ENCODE results near the gene OR9A2. TPM values are rescaled to one million over a fixed set of nuclear protein-coding genes. Genes with fewer than 3 reads are reported as not detected.

OR9A2 gene, protein sequence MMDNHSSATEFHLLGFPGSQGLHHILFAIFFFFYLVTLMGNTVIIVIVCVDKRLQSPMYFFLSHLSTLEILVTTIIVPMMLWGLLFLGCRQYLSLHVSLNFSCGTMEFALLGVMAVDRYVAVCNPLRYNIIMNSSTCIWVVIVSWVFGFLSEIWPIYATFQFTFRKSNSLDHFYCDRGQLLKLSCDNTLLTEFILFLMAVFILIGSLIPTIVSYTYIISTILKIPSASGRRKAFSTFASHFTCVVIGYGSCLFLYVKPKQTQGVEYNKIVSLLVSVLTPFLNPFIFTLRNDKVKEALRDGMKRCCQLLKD
- total RNA-seq (2022; extraction: Qiagen RNA extraction; ENCODE audit: low read depth), result not detected in 5 replicates

DNA sequence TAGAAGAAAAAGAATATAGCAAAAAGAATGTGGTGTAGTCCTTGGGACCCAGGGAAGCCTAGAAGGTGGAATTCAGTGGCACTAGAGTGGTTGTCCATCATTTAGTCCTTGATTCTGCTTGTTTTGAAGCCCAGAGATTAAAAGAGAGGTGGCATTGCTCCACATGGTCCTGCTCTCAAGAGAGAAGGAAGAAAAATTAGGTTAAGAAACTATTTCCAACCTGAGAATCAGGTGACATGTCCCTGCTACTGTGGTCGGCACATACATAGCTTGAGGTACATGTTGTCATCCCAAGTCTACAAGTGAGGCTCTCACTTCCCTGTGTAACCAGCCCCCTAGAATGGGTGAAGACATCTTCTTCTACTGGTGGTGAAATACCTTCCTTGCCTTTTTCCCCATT, at the start of gene OR9A2:
OR9A2 (minus strand) TSS at position 101 of the 400 bp plus-strand sequence; CDS start at position 101, 0 bp downstream.

DNA sequence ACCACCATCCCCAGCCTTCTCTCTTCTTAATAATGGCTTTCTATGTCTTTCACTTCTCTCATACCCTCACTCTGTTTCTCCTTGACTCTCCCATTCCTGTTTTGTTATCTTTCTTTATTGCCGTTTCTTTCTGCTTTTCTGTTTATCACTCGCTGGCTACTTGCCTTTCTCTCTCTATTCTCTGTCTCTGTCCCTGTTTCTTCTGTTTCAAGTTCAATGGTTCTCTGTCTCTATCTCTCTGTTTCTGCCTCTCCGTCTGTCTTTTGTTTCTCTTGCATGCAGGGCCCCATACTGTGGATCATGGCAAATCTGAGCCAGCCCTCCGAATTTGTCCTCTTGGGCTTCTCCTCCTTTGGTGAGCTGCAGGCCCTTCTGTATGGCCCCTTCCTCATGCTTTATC, 25.1 kb upstream of the OR9A2 start, which contains the start of gene OR6V1:
OR6V1 (plus strand) TSS at position 301 of the 400 bp plus-strand sequence; CDS start at position 301, 0 bp downstream.

Other genes with a start within 250 kb of the OR9A2 start
- 0.26 to 0.83 TPM (median 0.79 TPM) in 5 replicates for gene EPHB6, start 172.1 kb downstream of the OR9A2 start, total RNA-seq (2022; extraction: Qiagen RNA extraction; ENCODE audit: low read depth)
- not detected in 5 replicates for gene TRPV6, start 141.4 kb downstream of the OR9A2 start, total RNA-seq (2022; extraction: Qiagen RNA extraction; ENCODE audit: low read depth)
- gene TRPV5, start 93.4 kb downstream of the OR9A2 start, total RNA-seq (2022; extraction: Qiagen RNA extraction; ENCODE audit: low read depth), result not detected in 5 replicates
- not detected in 5 replicates for gene LLCFC1, start 87.6 kb downstream of the OR9A2 start, total RNA-seq (2022; extraction: Qiagen RNA extraction; ENCODE audit: low read depth)
- gene KEL, start 64.8 kb downstream of the OR9A2 start, total RNA-seq (2022; extraction: Qiagen RNA extraction; ENCODE audit: low read depth), result not detected in 5 replicates
- gene OR6V1, start 25.2 kb upstream of the OR9A2 start, total RNA-seq (2022; extraction: Qiagen RNA extraction; ENCODE audit: low read depth), result not detected in 5 replicates
- not detected in 5 replicates for gene PIP, start 104.9 kb upstream of the OR9A2 start, total RNA-seq (2022; extraction: Qiagen RNA extraction; ENCODE audit: low read depth)
- not detected in 5 replicates for gene TAS2R39, start 156.3 kb upstream of the OR9A2 start, total RNA-seq (2022; extraction: Qiagen RNA extraction; ENCODE audit: low read depth)
- gene TAS2R40, start 194.9 kb upstream of the OR9A2 start, total RNA-seq (2022; extraction: Qiagen RNA extraction; ENCODE audit: low read depth), result not detected in 5 replicates
- 110 to 116 TPM (median 115 TPM) in 5 replicates for gene GSTK1, start 236.3 kb upstream of the OR9A2 start, total RNA-seq (2022; extraction: Qiagen RNA extraction; ENCODE audit: low read depth)